ENCODE data around the gene RNU6-1.

The RNU6-1 gene

GRCh38 chr15:67801926-67802914, 37.6 kb downstream of the RNU6-1 start:
- DNase-seq (ENCODE audit: low read depth in 1 of 2, low spot score in 1 of 2): no peak

- DNase-seq (ENCODE audit: low read depth in 1 of 2, low spot score in 1 of 2): no peak
Measured at GRCh38 chr15:67801142-67801541, 38.7 kb downstream of the RNU6-1 start.

- no peak for DNase-seq (ENCODE audit: low read depth in 1 of 2, low spot score in 1 of 2)
Measured at GRCh38 chr15:67799801-67800205, 40.0 kb downstream of the RNU6-1 start.

GRCh38 chr15:67796196-67797127, 43.4 kb downstream of the RNU6-1 start:
- DNase-seq (ENCODE audit: low read depth in 1 of 2, low spot score in 1 of 2): no peak

GRCh38 chr15:67794832-67795574, 44.8 kb downstream of the RNU6-1 start:
- DNase-seq (ENCODE audit: low read depth in 1 of 2, low spot score in 1 of 2): peak in 1 of 2 donors; percentile 36

- no peak for DNase-seq (ENCODE audit: low read depth in 1 of 2, low spot score in 1 of 2)
Measured at GRCh38 chr15:67792250-67792942, 47.4 kb downstream of the RNU6-1 start.

- DNase-seq (ENCODE audit: low read depth in 1 of 2, low spot score in 1 of 2): no peak
Measured at GRCh38 chr15:67790610-67791319, 49.1 kb downstream of the RNU6-1 start.
